HFF-Myc (cell line): ENCODE data around the gene GAS7.
A peak's percentile ranks its signal among the peaks of the same experiment; 100 is the strongest.

Experiments used
- DNase-seq: peaks from one replicate; pipeline ENCODE4 v3.0.0-alpha.2; 2011; ENCODE audit warnings: low read depth; ENCODE audit errors: extremely low read depth
- H3K4me3 ChIP-seq: replicated peaks from 2 replicates; pipeline ENCODE4 v1.5.1; 2011; ENCODE audit warnings: low read depth, mild to moderate bottlenecking, control low read depth, low read length
- CTCF ChIP-seq: IDR thresholded peaks from 2 replicates; pipeline ENCODE4 v1.5.1; 2012; ENCODE audit warnings: mild to moderate bottlenecking, low read depth, low read length, control low read depth; ENCODE audit errors: missing control alignments

GAS7 gene

GRCh38 chr17:10067446-10068143 lies 130.8 kb downstream of the GAS7 start:
- H3K4me3 ChIP-seq: no peak overlapping the region
- TF ChIP-seq CTCF: no peak
- DNase-seq: no peak

GRCh38 chr17:10064536-10064935 lies 133.9 kb downstream of the GAS7 start:
- TF ChIP-seq CTCF: no peak
- no peak for DNase-seq
- H3K4me3 ChIP-seq: no peak overlapping the region

GRCh38 chr17:10063730-10064241 lies 134.6 kb downstream of the GAS7 start:
- TF ChIP-seq CTCF: no peak
- H3K4me3 ChIP-seq: no peak overlapping the region
- DNase-seq: no peak

- no peak overlapping the region for H3K4me3 ChIP-seq
- DNase-seq: no peak
- TF ChIP-seq CTCF: no peak
Measured at GRCh38 chr17:10062691-10063385, 135.6 kb downstream of the GAS7 start.

GRCh38 chr17:10061111-10061845 lies 137.1 kb downstream of the GAS7 start:
- peak; percentile 90 for DNase-seq
- H3K4me3 ChIP-seq: no peak overlapping the region
- no peak for TF ChIP-seq CTCF

GRCh38 chr17:10060526-10060925 lies 137.9 kb downstream of the GAS7 start:
- DNase-seq: no peak
- H3K4me3 ChIP-seq: no peak overlapping the region
- no peak for TF ChIP-seq CTCF
